Left lung (tissue), 10 donors: ENCODE data around the gene USP48. TPM values are rescaled to one million over a fixed set of nuclear protein-coding genes. Genes with fewer than 3 reads are reported as not detected.

ENCODE experiments used
- ATAC-seq: fragments of 200-7000 bp; cut with Tn5 transposase; one replicate; pipeline ENCODE4 v1.9.1; 2020; ENCODE audit warnings: moderate library complexity
- DNase-seq, 4 donors: peaks; one replicate each; pipeline ENCODE4 v3.0.0-alpha.2; 2013 to 2020
- H3K27ac ChIP-seq, 2 donors: fragments of 200-600 bp; sonication (generic) in 1 of 2; one replicate each; pipeline versions ENCODE4 v1.5.0 to v1.8.0; 2020 to 2021
- H3K27me3 ChIP-seq, 2 donors: fragments of 200-600 bp; sonication (generic) in 1 of 2; one replicate each; pipeline versions ENCODE4 v1.5.0 to v1.8.0; 2020 to 2021
- H3K36me3 ChIP-seq, 2 donors: fragments of 200-600 bp; sonication (generic) in 1 of 2; one replicate each; pipeline versions ENCODE4 v1.5.0 to v1.8.0; 2020 to 2021
- H3K4me1 ChIP-seq, 2 donors: fragments of 200-600 bp; one replicate each; pipeline ENCODE4 v1.8.0; 2021
- H3K4me3 ChIP-seq, 2 donors: fragments of 200-600 bp; sonication (generic) in 1 of 2; one replicate each; pipeline versions ENCODE4 v1.5.0 to v1.8.0; 2020 to 2021; ENCODE audit warnings: mild to moderate bottlenecking in 1 of 2
- H3K9me3 ChIP-seq, 2 donors: fragments of 200-600 bp; sonication (generic) in 1 of 2; one replicate each; pipeline versions ENCODE4 v1.5.0 to v1.8.0; 2020 to 2021
- intact Hi-C, 2 donors: fragments of 100-400 bp; cut with DNase I; formaldehyde crosslinking; loops; one replicate each; pipeline versions ENCODE4 v1.11.2 to v1.14.2; 2022
- polyA plus RNA-seq, 6 donors: library from polyadenylated mRNA; unstranded; fragments of 120-200 nt; gene quantifications; one replicate each; pipeline ENCODE4 v1.2.1, GENCODE V29; 2013; ENCODE audit not compliant: insufficient read length in 6 of 6
- total RNA-seq, 2 donors: library from RNA; stranded (reverse); fragmentation: NEBNext Ultra II Directional; extraction: Animal tissue kit (Norgen Biotek cat#: 25700); gene quantifications; one replicate each; pipeline ENCODE4 v1.2.1, GENCODE V29; 2021
- TF ChIP-seq, protein P1 (sequence below), 2 donors: fragments of 200-600 bp; sonication (generic) in 1 of 2; IDR thresholded peaks; one replicate each; pipeline versions ENCODE4 v1.5.0 to v1.8.0; 2021; ENCODE audit warnings: antibody characterized with exemption in 2 of 2
- donor health status: DM: no; HTN: yes; CAD: no.
- donor health status: DM: no; HTN: no; CAD: no.

Gene USP48
- total and polyA plus RNA-seq, 8 donors: 57.9 to 95.6 (median 80.9) TPM

DNA sequence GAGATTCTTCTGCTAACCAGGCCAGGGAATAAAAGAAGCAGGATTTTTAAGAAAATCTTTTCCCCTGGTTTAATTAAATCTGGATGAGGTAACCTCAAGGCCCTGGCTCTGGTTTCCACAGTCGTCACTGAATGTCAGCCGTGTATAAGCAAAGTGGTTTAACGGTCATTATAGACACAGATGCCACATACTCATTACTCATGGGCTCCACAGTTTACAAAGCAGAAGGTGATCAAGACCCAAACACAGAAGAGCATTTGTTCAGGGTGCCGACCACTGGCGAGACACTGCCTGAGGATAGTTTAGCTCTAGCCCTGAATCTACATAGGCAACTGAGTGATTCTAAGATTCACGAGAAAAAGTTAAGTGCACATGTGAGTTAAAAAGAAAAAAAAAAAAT lies 86.0 kb downstream of the USP48 start:
- DNase-seq (no peak), ATAC-seq (no peak)
- Histone ChIP-seq H3K9me3 (no peaks in the 10 kb centered on the region), H3K4me3 (no peak overlapping the region), H3K4me1 (no peaks in the 10 kb centered on the region), H3K27ac (no peak overlapping the region), H3K27me3 (no peaks in the 10 kb centered on the region), H3K36me3 (peaks cover 0 to 95% of the 10 kb centered on the region in 2 donors)
- TF ChIP-seq, protein P1, sequence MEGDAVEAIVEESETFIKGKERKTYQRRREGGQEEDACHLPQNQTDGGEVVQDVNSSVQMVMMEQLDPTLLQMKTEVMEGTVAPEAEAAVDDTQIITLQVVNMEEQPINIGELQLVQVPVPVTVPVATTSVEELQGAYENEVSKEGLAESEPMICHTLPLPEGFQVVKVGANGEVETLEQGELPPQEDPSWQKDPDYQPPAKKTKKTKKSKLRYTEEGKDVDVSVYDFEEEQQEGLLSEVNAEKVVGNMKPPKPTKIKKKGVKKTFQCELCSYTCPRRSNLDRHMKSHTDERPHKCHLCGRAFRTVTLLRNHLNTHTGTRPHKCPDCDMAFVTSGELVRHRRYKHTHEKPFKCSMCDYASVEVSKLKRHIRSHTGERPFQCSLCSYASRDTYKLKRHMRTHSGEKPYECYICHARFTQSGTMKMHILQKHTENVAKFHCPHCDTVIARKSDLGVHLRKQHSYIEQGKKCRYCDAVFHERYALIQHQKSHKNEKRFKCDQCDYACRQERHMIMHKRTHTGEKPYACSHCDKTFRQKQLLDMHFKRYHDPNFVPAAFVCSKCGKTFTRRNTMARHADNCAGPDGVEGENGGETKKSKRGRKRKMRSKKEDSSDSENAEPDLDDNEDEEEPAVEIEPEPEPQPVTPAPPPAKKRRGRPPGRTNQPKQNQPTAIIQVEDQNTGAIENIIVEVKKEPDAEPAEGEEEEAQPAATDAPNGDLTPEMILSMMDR (IDR thresholded peaks at IDR 0.05): no peak
- intact Hi-C loops: no loop called here

DNA sequence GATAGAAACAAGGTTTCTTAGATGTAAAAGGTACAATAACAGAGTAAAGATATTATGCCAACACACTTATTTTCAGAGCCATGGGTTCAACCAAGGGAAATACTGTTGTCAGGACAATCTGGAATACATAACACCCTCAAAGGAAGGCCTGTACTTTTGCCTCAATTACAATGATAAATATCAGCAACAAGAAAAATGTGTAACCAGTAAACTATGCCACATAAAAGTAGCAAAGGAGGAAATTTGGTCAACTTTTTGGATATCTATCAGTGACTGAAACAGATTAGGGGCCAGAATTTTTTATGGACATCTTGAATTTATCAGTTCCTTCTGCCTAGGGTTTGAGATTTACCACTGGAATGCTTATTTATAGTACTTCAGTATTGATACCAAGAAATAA lies 89.2 kb downstream of the USP48 start:
- Histone ChIP-seq H3K27me3 (no peaks in the 10 kb centered on the region), H3K36me3 (peaks cover 0 to 95% of the 10 kb centered on the region in 2 donors), H3K9me3 (no peaks in the 10 kb centered on the region), H3K27ac (no peak overlapping the region), H3K4me3 (no peak overlapping the region), H3K4me1 (no peaks in the 10 kb centered on the region)
- TF ChIP-seq, protein P1 (IDR thresholded peaks at IDR 0.05): no peak
- ATAC-seq (no peak), DNase-seq (no peak)
- intact Hi-C loops: no loop called here

DNA sequence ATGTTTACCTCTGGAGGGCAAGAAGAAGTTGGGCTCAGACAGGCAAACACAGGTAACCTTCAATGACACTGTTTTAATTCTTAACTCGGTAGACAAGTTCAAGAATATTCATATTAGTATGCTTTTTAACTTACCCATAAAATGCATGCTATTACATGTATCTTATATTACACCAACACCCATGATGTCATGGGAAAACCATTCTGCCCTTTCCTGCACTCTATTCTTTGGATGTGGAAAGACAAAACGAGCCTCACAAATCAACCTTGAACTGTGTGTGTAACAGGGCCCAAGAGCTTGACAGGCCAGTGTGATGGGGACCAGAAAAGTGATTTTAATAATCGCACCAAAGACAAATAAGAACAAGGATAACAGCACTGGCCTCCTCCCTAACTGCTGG lies 91.2 kb downstream of the USP48 start:
- no peak for ATAC-seq
- Histone ChIP-seq H3K9me3 (no peaks in the 10 kb centered on the region), H3K27me3 (no peaks in the 10 kb centered on the region), H3K27ac (no peak overlapping the region), H3K4me3 (no peak overlapping the region), H3K36me3 (peaks cover 0 to 98% of the 10 kb centered on the region in 2 donors), H3K4me1 (no peaks in the 10 kb centered on the region)
- DNase-seq: no peak
- TF ChIP-seq, protein P1 (IDR thresholded peaks at IDR 0.05): no peak
- intact Hi-C loops: no loop called here

DNA sequence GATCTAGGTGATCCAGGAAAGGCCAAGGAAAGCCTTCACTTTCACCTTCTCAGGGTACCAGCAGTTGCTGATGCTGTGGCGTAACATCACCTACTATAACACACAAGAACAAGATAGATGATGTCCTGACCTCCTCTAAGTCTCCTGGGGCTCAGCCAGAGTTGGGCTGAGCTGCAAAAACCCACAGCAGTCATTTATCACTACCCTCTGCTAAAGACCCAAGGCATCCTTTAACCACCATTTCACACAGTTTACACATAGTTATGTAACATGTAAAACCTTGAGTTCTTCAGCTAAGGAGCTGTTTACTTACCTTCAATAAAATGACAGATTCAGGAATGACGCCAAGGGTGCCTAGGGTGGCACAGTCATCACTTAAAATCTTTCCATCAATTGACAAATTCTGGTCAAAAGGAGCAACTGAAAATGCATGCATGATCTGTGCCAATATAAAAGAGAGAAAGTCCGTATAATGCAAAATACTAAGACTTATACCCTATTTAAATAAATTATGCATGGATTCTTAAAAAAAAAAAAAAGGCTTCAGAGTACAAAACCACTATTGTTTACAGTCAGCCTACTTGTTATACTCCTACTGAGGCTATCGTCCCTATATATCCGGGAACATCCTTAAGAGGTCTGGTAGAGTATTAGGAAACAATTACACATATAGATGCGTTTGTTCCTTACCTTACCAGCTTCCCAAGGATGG lies 93.1 kb downstream of the USP48 start:
- no peaks in the 10 kb centered on the region for H3K4me1 ChIP-seq
- no peaks in the 10 kb centered on the region for H3K9me3 ChIP-seq
- intact Hi-C loops: no loop called here
- TF ChIP-seq, protein P1 (IDR thresholded peaks at IDR 0.05): no peak
- ATAC-seq (peak; percentile 27), DNase-seq (no peak)
- H3K27ac ChIP-seq: no peak overlapping the region
- peaks cover 0 to 100% of the 10 kb centered on the region in 2 donors for H3K36me3 ChIP-seq
- H3K27me3 ChIP-seq: no peaks in the 10 kb centered on the region
- H3K4me3 ChIP-seq: no peak overlapping the region

DNA sequence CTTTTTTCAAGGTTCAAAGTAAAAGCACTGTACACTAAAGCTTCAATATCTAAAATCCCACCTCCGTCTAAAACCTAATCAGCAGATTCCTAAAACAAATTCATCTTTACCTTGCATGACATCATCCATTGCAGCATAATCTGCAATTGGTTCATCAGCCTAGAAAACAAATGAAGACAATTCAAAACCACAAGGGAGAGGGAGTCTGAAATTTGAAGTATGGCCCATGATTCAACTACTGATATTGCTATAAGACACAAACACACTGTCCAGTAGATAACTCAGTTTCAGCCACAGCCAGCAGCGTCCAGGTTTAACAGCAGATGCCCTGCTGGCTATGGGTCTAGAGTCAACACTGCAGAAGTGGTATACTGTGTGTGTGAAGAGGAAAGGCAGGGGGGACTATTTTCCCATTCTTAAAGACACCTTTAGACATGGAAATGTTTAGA lies 95.8 kb downstream of the USP48 start:
- H3K27ac ChIP-seq: no peak overlapping the region
- no peaks in the 10 kb centered on the region for H3K27me3 ChIP-seq
- no peaks in the 10 kb centered on the region for H3K4me1 ChIP-seq
- intact Hi-C loops: no loop called here
- H3K4me3 ChIP-seq: no peak overlapping the region
- peaks cover 0 to 97% of the 10 kb centered on the region in 2 donors for H3K36me3 ChIP-seq
- H3K9me3 ChIP-seq: no peaks in the 10 kb centered on the region
- ATAC-seq (no peak), DNase-seq (no peak)
- TF ChIP-seq, protein P1 (IDR thresholded peaks at IDR 0.05): no peak
